Endothelial cell of umbilical vein (primary cell): ENCODE measurements around the gene AP4B1.

Experiments used
- EZH2 ChIP-seq: IDR thresholded peaks from 2 replicates; pipeline ENCODE4 v1.6.1; 2012; ENCODE audit warnings: borderline replicate concordance, low read depth, mild to moderate bottlenecking, moderate library complexity, low read length, inconsistent platforms; ENCODE audit not compliant: severe bottlenecking
- POLR2A ChIP-seq: IDR thresholded peaks from 2 replicates; pipeline ENCODE4 v1.6.1; 2012; ENCODE audit warnings: low read depth, mild to moderate bottlenecking, control low read depth, low read length
- TF ChIP-seq, protein P1 (sequence below), 2 donors: IDR thresholded peaks; 1 replicate in 1 of 2; 2 replicates in 1 of 2; pipeline ENCODE4 v1.5.1; 2011; ENCODE audit warnings: low read length in 2 of 2, mild to moderate bottlenecking in 2 of 2, moderate library complexity in 2 of 2, control low read depth in 1 of 2, inconsistent platforms in 1 of 2, low read depth in 1 of 2; ENCODE audit not compliant: insufficient read depth in 1 of 2; ENCODE audit errors: extremely low read depth in 1 of 2

DNA sequence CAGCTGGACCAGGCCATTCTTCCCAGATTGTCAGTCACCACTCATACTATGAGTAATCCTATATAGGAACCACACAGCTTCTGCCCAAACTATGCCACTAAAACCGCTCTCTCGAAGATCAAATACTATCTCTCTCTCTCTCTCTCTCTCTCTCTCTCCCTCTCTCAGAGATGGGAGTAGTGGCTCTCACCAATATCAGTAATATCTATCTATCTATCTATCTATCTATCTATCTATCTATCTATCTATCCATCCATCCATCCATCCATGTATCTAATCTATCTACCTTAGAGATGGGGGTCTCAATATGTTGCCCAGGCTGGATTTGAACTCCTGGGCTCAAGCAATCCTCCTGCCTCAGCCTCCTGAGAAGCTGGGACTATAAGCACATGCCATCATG lies 19.9 kb upstream of the AP4B1 start:
- TF ChIP-seq, protein P1, sequence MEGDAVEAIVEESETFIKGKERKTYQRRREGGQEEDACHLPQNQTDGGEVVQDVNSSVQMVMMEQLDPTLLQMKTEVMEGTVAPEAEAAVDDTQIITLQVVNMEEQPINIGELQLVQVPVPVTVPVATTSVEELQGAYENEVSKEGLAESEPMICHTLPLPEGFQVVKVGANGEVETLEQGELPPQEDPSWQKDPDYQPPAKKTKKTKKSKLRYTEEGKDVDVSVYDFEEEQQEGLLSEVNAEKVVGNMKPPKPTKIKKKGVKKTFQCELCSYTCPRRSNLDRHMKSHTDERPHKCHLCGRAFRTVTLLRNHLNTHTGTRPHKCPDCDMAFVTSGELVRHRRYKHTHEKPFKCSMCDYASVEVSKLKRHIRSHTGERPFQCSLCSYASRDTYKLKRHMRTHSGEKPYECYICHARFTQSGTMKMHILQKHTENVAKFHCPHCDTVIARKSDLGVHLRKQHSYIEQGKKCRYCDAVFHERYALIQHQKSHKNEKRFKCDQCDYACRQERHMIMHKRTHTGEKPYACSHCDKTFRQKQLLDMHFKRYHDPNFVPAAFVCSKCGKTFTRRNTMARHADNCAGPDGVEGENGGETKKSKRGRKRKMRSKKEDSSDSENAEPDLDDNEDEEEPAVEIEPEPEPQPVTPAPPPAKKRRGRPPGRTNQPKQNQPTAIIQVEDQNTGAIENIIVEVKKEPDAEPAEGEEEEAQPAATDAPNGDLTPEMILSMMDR (IDR thresholded peaks at IDR 0.05; ENCODE audit: extremely low read depth in 1 of 2, insufficient read depth in 1 of 2, low read depth in 1 of 2, low read length in 2 of 2), result no peak
- TF ChIP-seq POLR2A (no peak), EZH2 (no peak)
